OCI-LY7 (cell line): ENCODE measurements around the gene INSC. TPM values are rescaled to one million over a fixed set of nuclear protein-coding genes. Genes with fewer than 3 reads are reported as not detected.

Experiments
- BruUV-seq: library from RNA; stranded (reverse); fragments of 400-500 nt; replicated peaks from 2 replicates; lab custom pipeline; 2021; lab: Mats Ljungman, UMichigan
- CTCF ChIA-PET: fragments of 300-600 bp; sonication (Branson Sonifier 250); formaldehyde crosslinking; loops from one replicate; lab custom pipeline; 2022; ENCODE audit warnings: antibody characterized with exemption; ENCODE audit not compliant: unreplicated experiment; lab: Charles Lee
- POLR2A ChIA-PET: fragments of 300-600 bp; sonication (Branson Sonifier 250); formaldehyde crosslinking; loops from one replicate; lab custom pipeline; 2022; ENCODE audit warnings: antibody characterized with exemption; lab: Charles Lee
- DNase-seq: peaks from one replicate; pipeline ENCODE4 v3.0.0-alpha.2; 2015; ENCODE audit warnings: low spot score
- H2AFZ ChIP-seq: fragments of 200-600 bp; sonication (generic), shearing (Covaris generic); 2 replicates; pipeline ENCODE4 v1.6.1; 2014; ENCODE audit warnings: mild to moderate bottlenecking, antibody characterized with exemption, low read length, moderate library complexity
- H3K27ac ChIP-seq: fragments of 200-600 bp; sonication (generic); 2 replicates; pipeline ENCODE4 v1.5.1; 2014; ENCODE audit warnings: mixed run types, low read depth, mild to moderate bottlenecking, moderate library complexity, low read length, inconsistent platforms; ENCODE audit not compliant: poor library complexity, severe bottlenecking
- H3K36me3 ChIP-seq: fragments of 200-600 bp; sonication (generic); 2 replicates; pipeline ENCODE4 v1.6.1; 2014; ENCODE audit warnings: mild to moderate bottlenecking, antibody characterized with exemption, low read length, moderate library complexity, mixed read lengths; ENCODE audit not compliant: insufficient read depth
- H3K4me1 ChIP-seq: fragments of 200-600 bp; sonication (generic); 2 replicates; pipeline ENCODE4 v1.5.1; 2014; ENCODE audit warnings: mild to moderate bottlenecking, low read length; ENCODE audit not compliant: insufficient read depth, poor library complexity, severe bottlenecking
- H3K4me2 ChIP-seq: fragments of 200-600 bp; sonication (generic); 2 replicates; pipeline ENCODE4 v1.6.1; 2014; ENCODE audit warnings: mild to moderate bottlenecking, low read length
- H3K4me3 ChIP-seq: fragments of 200-600 bp; sonication (generic); 2 replicates; pipeline ENCODE4 v1.5.1; 2014; ENCODE audit warnings: mild to moderate bottlenecking, low read depth, low read length; ENCODE audit not compliant: poor library complexity, severe bottlenecking
- H3K79me2 ChIP-seq: fragments of 200-600 bp; sonication (generic); 2 replicates; pipeline ENCODE4 v1.6.1; 2016; ENCODE audit warnings: low read depth, mild to moderate bottlenecking, low read length, moderate library complexity, mixed read lengths; ENCODE audit not compliant: insufficient read depth
- H3K9me2 ChIP-seq: fragments of 200-600 bp; sonication (generic); 2 replicates; pipeline ENCODE4 v1.6.1; 2016; ENCODE audit warnings: mild to moderate bottlenecking, low read length, mixed read lengths; ENCODE audit not compliant: insufficient read depth
- H3K9me3 ChIP-seq: fragments of 200-600 bp; sonication (generic); 2 replicates; pipeline ENCODE4 v1.6.1; 2014; ENCODE audit warnings: mild to moderate bottlenecking, mixed run types, low read length, mixed read lengths
- H4K20me1 ChIP-seq: fragments of 200-600 bp; sonication (generic); 2 replicates; pipeline ENCODE4 v1.6.1; 2014; ENCODE audit warnings: mild to moderate bottlenecking, antibody characterized with exemption, low read length, moderate library complexity, mixed read lengths; ENCODE audit not compliant: insufficient read depth
- EZH2phosphoT487 ChIP-seq: fragments of 200-600 bp; sonication (generic); IDR thresholded peaks from 2 replicates; pipeline ENCODE4 v1.6.1; 2018; ENCODE audit warnings: low read depth, borderline replicate concordance, mild to moderate bottlenecking, mixed run types, antibody characterized with exemption, low read length, moderate library complexity, mixed read lengths
- intact Hi-C: fragments of 100-400 bp; cut with micrococcal nuclease; formaldehyde crosslinking; loops from one replicate; pipeline ENCODE4 v1.10.0; 2022; ENCODE audit not compliant: unreplicated experiment
- total RNA-seq, 2 experiments: library from RNA; depleted of rRNA in 1 of 2; stranded (reverse); fragments of >200 nt in 1 of 2; shearing (Covaris generic) in 1 of 2; gene quantifications; 2 replicates each; pipeline ENCODE4 v1.2.3, GENCODE V29; 2014 to 2022
- TF ChIP-seq, protein P1 (sequence below): fragments of 200-600 bp; sonication (generic); conservative IDR thresholded peaks from 2 replicates; pipeline ENCODE4 v1.5.1; 2014; ENCODE audit warnings: mild to moderate bottlenecking, antibody characterized with exemption, low read length, moderate library complexity, mixed read lengths

INSC gene
- total RNA-seq, 2 experiments from 2014 or later: not detected

DNA sequence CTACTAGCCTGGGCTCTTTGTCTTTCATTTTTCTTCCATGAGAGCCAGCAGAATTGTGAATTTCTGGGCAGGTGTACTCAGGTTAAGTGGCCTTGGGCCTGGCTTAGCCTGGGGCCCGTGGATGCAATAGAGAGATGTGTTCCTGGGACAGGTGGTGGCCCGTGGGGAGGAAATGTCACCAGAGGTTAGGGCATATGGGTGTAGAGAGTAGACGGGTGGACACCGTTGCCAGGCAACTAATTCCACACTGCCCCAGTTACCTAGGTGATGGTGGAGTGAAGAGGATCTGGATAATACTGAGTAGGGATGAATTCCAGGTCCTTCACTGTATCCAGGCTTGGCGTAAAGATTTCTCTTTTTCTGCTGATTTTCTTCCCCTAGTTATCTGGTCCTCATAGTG is 175.0 kb downstream of the INSC start:
- no TSS peak for BruUV-seq
- ChIA-PET POLR2A (no interaction called here), CTCF (no interaction called here)
- Histone ChIP-seq H2AFZ (no peak overlapping the region), H3K4me2 (no peak overlapping the region), H4K20me1 (no peaks in the 10 kb centered on the region), H3K27ac (no peak overlapping the region), H3K4me1 (no peaks in the 10 kb centered on the region), H3K79me2 (no peaks in the 10 kb centered on the region), H3K9me3 (no peaks in the 10 kb centered on the region), H3K4me3 (no peak overlapping the region), H3K9me2 (no peaks in the 10 kb centered on the region), H3K36me3 (no peaks in the 10 kb centered on the region)
- DNase-seq: no peak
- intact Hi-C loops: no loop called here
- TF ChIP-seq, protein P1, sequence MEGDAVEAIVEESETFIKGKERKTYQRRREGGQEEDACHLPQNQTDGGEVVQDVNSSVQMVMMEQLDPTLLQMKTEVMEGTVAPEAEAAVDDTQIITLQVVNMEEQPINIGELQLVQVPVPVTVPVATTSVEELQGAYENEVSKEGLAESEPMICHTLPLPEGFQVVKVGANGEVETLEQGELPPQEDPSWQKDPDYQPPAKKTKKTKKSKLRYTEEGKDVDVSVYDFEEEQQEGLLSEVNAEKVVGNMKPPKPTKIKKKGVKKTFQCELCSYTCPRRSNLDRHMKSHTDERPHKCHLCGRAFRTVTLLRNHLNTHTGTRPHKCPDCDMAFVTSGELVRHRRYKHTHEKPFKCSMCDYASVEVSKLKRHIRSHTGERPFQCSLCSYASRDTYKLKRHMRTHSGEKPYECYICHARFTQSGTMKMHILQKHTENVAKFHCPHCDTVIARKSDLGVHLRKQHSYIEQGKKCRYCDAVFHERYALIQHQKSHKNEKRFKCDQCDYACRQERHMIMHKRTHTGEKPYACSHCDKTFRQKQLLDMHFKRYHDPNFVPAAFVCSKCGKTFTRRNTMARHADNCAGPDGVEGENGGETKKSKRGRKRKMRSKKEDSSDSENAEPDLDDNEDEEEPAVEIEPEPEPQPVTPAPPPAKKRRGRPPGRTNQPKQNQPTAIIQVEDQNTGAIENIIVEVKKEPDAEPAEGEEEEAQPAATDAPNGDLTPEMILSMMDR: no peak
- no peak for TF ChIP-seq EZH2phosphoT487

- Histone ChIP-seq H2AFZ (no peak overlapping the region), H3K4me3 (no peak overlapping the region), H3K9me2 (no peaks in the 10 kb centered on the region), H4K20me1 (no peaks in the 10 kb centered on the region), H3K4me1 (no peaks in the 10 kb centered on the region), H3K4me2 (no peak overlapping the region), H3K27ac (no peak overlapping the region), H3K9me3 (no peaks in the 10 kb centered on the region), H3K79me2 (no peaks in the 10 kb centered on the region), H3K36me3 (no peaks in the 10 kb centered on the region)
- ChIA-PET CTCF (no interaction called here), POLR2A (no interaction called here)
- intact Hi-C loops: no loop called here
- DNase-seq: no peak
- BruUV-seq: no TSS peak
- TF ChIP-seq EZH2phosphoT487: no peak
- TF ChIP-seq, protein P1: no peak
Observed at GRCh38 chr11:15291885-15292284, 177.2 kb downstream of the INSC start.

- no peak overlapping the region for H3K4me3 ChIP-seq
- DNase-seq: no peak
- TF ChIP-seq, protein P1: no peak
- no peak for TF ChIP-seq EZH2phosphoT487
- no peak overlapping the region for H3K4me2 ChIP-seq
- CTCF ChIA-PET: no interaction called here
- H3K79me2 ChIP-seq: no peaks in the 10 kb centered on the region
- H4K20me1 ChIP-seq: no peaks in the 10 kb centered on the region
- no peaks in the 10 kb centered on the region for H3K4me1 ChIP-seq
- POLR2A ChIA-PET: no interaction called here
- H2AFZ ChIP-seq: no peak overlapping the region
- intact Hi-C loops: no loop called here
- H3K36me3 ChIP-seq: no peaks in the 10 kb centered on the region
- H3K9me3 ChIP-seq: no peaks in the 10 kb centered on the region
- no peaks in the 10 kb centered on the region for H3K9me2 ChIP-seq
- no TSS peak for BruUV-seq
- no peak overlapping the region for H3K27ac ChIP-seq
Observed at GRCh38 chr11:15293975-15294620, 179.4 kb downstream of the INSC start.
